HG03457 (cell line): ENCODE measurements around the gene FRMD4A.
"Not testable (repeated sequence)": the region's sequence is repeated elsewhere in the genome, so short reads cannot be mapped to it uniquely, and the experiment has no call there.

ENCODE experiments used
- ATAC-seq: cut with Tn5 transposase; IDR thresholded peaks from one replicate; pipeline ENCODE4 v1.9.1; 2021; ENCODE audit warnings: moderate number of reproducible peaks; ENCODE audit not compliant: unreplicated experiment

Gene FRMD4A

GRCh38 chr10:14241196-14241595, 89.5 kb downstream of the FRMD4A start:
- ATAC-seq = no peak

GRCh38 chr10:14240253-14241189, 90.2 kb downstream of the FRMD4A start:
- no peak for ATAC-seq

GRCh38 chr10:14238659-14239058, 92.1 kb downstream of the FRMD4A start:
- not testable (repeated sequence) for ATAC-seq

GRCh38 chr10:14236341-14236740, 94.4 kb downstream of the FRMD4A start:
- no peak for ATAC-seq

- ATAC-seq = no peak
Observed at GRCh38 chr10:14235566-14236195, 95.0 kb downstream of the FRMD4A start.

- ATAC-seq = no peak
Observed at GRCh38 chr10:14233566-14233965, 97.2 kb downstream of the FRMD4A start.

- not testable (repeated sequence) for ATAC-seq
Observed at GRCh38 chr10:14228798-14229197, 101.9 kb downstream of the FRMD4A start.

GRCh38 chr10:14225379-14225778, 105.3 kb downstream of the FRMD4A start:
- no peak for ATAC-seq

- ATAC-seq = no peak
Observed at GRCh38 chr10:14220026-14220425, 110.7 kb downstream of the FRMD4A start.

GRCh38 chr10:14219411-14219810, 111.3 kb downstream of the FRMD4A start:
- ATAC-seq = no peak

- no peak for ATAC-seq
Observed at GRCh38 chr10:14215641-14216040, 115.1 kb downstream of the FRMD4A start.

- not testable (repeated sequence) for ATAC-seq
Observed at GRCh38 chr10:14213703-14214102, 117.0 kb downstream of the FRMD4A start.

GRCh38 chr10:14211610-14212009, 119.1 kb downstream of the FRMD4A start:
- ATAC-seq = no peak

- ATAC-seq = no peak
Observed at GRCh38 chr10:14208231-14208630, 122.5 kb downstream of the FRMD4A start.

GRCh38 chr10:14205233-14205632, 125.5 kb downstream of the FRMD4A start:
- no peak for ATAC-seq

GRCh38 chr10:14200698-14201544, 129.8 kb downstream of the FRMD4A start:
- ATAC-seq = no peak

- not testable (repeated sequence) for ATAC-seq
Observed at GRCh38 chr10:14199098-14199497, 131.6 kb downstream of the FRMD4A start.

- no peak for ATAC-seq
Observed at GRCh38 chr10:14198078-14198477, 132.6 kb downstream of the FRMD4A start.

- no peak for ATAC-seq
Observed at GRCh38 chr10:14196113-14196512, 134.6 kb downstream of the FRMD4A start.

- no peak for ATAC-seq
Observed at GRCh38 chr10:14195433-14195832, 135.3 kb downstream of the FRMD4A start.

GRCh38 chr10:14192746-14193145, 138.0 kb downstream of the FRMD4A start:
- ATAC-seq = no peak
